ENCODE measurements around the gene UBQLNL.

DNA sequence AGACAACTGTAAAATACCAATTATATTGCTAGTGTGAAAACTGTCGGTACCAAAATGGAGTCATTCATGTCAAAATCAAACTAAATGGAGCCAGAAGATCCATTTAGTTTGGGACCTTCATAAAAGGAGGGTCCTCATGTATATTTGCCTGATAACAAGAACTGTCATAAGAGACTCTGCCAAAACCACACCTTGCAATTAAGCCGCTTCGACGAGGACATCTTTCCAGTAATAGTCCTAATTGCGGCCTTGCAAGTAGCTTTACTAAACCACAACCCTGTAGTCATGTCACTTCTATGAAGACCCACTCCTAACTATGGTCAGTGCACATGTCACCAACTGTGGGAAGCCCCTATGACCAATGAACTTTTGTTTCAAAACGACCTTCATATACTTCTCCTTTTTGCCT is 16.1 kb downstream of the UBQLNL start:
- TF ChIP-seq, protein P1, sequence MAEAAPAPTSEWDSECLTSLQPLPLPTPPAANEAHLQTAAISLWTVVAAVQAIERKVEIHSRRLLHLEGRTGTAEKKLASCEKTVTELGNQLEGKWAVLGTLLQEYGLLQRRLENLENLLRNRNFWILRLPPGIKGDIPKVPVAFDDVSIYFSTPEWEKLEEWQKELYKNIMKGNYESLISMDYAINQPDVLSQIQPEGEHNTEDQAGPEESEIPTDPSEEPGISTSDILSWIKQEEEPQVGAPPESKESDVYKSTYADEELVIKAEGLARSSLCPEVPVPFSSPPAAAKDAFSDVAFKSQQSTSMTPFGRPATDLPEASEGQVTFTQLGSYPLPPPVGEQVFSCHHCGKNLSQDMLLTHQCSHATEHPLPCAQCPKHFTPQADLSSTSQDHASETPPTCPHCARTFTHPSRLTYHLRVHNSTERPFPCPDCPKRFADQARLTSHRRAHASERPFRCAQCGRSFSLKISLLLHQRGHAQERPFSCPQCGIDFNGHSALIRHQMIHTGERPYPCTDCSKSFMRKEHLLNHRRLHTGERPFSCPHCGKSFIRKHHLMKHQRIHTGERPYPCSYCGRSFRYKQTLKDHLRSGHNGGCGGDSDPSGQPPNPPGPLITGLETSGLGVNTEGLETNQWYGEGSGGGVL (tag by site-specific recombination; IDR thresholded peaks at IDR 0.05) = no peak
- TF ChIP-seq, protein P2, sequence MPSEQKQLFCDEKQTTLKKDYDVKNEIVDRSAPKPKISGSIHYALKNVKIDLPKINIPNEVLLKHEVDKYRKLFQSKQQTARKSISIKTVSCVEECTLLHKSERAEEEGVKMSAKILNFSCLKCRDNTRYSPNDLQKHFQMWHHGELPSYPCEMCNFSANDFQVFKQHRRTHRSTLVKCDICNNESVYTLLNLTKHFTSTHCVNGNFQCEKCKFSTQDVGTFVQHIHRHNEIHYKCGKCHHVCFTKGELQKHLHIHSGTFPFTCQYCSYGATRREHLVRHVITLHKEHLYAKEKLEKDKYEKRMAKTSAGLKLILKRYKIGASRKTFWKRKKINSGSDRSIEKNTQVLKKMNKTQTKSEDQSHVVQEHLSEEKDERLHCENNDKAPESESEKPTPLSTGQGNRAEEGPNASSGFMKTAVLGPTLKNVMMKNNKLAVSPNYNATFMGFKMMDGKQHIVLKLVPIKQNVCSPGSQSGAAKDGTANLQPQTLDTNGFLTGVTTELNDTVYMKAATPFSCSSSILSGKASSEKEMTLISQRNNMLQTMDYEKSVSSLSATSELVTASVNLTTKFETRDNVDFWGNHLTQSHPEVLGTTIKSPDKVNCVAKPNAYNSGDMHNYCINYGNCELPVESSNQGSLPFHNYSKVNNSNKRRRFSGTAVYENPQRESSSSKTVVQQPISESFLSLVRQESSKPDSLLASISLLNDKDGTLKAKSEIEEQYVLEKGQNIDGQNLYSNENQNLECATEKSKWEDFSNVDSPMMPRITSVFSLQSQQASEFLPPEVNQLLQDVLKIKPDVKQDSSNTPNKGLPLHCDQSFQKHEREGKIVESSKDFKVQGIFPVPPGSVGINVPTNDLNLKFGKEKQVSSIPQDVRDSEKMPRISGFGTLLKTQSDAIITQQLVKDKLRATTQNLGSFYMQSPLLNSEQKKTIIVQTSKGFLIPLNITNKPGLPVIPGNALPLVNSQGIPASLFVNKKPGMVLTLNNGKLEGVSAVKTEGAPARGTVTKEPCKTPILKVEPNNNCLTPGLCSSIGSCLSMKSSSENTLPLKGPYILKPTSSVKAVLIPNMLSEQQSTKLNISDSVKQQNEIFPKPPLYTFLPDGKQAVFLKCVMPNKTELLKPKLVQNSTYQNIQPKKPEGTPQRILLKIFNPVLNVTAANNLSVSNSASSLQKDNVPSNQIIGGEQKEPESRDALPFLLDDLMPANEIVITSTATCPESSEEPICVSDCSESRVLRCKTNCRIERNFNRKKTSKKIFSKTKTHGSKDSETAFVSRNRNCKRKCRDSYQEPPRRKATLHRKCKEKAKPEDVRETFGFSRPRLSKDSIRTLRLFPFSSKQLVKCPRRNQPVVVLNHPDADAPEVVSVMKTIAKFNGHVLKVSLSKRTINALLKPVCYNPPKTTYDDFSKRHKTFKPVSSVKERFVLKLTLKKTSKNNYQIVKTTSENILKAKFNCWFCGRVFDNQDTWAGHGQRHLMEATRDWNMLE (tag by site-specific recombination; conservative IDR thresholded peaks at IDR 0.05; ENCODE audit: low read depth) = no peak
- no peak for TF ChIP-seq MYNN (tag by site-specific recombination; IDR thresholded peaks at IDR 0.05; ENCODE audit: borderline replicate concordance)
- TF ChIP-seq ZNF169 (tag by site-specific recombination; IDR thresholded peaks at IDR 0.05) = no peak
- no peak for TF ChIP-seq ZNF121 (tag by site-specific recombination; IDR thresholded peaks at IDR 0.05)
- TF ChIP-seq, protein P3, sequence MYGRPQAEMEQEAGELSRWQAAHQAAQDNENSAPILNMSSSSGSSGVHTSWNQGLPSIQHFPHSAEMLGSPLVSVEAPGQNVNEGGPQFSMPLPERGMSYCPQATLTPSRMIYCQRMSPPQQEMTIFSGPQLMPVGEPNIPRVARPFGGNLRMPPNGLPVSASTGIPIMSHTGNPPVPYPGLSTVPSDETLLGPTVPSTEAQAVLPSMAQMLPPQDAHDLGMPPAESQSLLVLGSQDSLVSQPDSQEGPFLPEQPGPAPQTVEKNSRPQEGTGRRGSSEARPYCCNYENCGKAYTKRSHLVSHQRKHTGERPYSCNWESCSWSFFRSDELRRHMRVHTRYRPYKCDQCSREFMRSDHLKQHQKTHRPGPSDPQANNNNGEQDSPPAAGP (tag by site-specific recombination; IDR thresholded peaks at IDR 0.05) = no peak
- TF ChIP-seq, protein P4, sequence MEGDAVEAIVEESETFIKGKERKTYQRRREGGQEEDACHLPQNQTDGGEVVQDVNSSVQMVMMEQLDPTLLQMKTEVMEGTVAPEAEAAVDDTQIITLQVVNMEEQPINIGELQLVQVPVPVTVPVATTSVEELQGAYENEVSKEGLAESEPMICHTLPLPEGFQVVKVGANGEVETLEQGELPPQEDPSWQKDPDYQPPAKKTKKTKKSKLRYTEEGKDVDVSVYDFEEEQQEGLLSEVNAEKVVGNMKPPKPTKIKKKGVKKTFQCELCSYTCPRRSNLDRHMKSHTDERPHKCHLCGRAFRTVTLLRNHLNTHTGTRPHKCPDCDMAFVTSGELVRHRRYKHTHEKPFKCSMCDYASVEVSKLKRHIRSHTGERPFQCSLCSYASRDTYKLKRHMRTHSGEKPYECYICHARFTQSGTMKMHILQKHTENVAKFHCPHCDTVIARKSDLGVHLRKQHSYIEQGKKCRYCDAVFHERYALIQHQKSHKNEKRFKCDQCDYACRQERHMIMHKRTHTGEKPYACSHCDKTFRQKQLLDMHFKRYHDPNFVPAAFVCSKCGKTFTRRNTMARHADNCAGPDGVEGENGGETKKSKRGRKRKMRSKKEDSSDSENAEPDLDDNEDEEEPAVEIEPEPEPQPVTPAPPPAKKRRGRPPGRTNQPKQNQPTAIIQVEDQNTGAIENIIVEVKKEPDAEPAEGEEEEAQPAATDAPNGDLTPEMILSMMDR (tag by site-specific recombination; IDR thresholded peaks at IDR 0.05) = no peak

Measured in HEK293 (cell line).